SK-N-SH (cell line): Measurements from ENCODE around the gene TMPRSS2. TPM values are rescaled to one million over a fixed set of nuclear protein-coding genes. Genes with fewer than 3 reads are reported as not detected.

Experiments used
- CTCF ChIA-PET: fragments of 300-600, 350-600 bp; formaldehyde crosslinking; extraction: SDS; loops from one replicate; lab custom pipeline; 2021; lab: Yijun Ruan, JAX
- POLR2A ChIA-PET: fragments of 350-600 bp; sonication (Branson Sonifier 250); formaldehyde crosslinking; extraction: SDS; loops from one replicate; lab custom pipeline; 2020; ENCODE audit warnings: antibody characterized with exemption, inconsistent platforms; lab: Yijun Ruan, JAX
- DNase-seq: peaks from one replicate; pipeline ENCODE4 v3.0.0; 2012
- H2AFZ ChIP-seq: fragments of 200-600 bp; sonication (generic); 2 replicates; pipeline ENCODE4 v1.8.1; 2016; ENCODE audit warnings: antibody characterized with exemption, mild to moderate bottlenecking, low read depth
- H3F3A ChIP-seq: fragments of 200-600 bp; sonication (generic); replicated peaks from 2 replicates; pipeline ENCODE3; 2016; ENCODE audit warnings: antibody characterized with exemption, mild to moderate bottlenecking; ENCODE audit not compliant: insufficient read depth
- H3K27ac ChIP-seq, 2 experiments: fragments of 200-500 bp in 1 of 2; fragments of 200-600 bp in 1 of 2; sonication (Bioruptor generic) in 1 of 2; sonication (generic), shearing (Covaris generic) in 1 of 2; 2 replicates each; pipeline versions ENCODE4 v1.5.1 to v1.6.1; 2014 to 2016; ENCODE audit warnings: low read depth in 2 of 2, inconsistent platforms in 1 of 2, low read length in 1 of 2, mild to moderate bottlenecking in 1 of 2, mixed read lengths in 1 of 2
- H3K27me3 ChIP-seq: fragments of 200-600 bp; sonication (generic), shearing (Covaris generic); 2 replicates; pipeline ENCODE4 v1.6.1; 2016; ENCODE audit warnings: mixed run types; ENCODE audit not compliant: insufficient read depth
- H3K36me3 ChIP-seq, 2 experiments: fragments of 200-500 bp in 1 of 2; fragments of 200-600 bp in 1 of 2; sonication (Bioruptor generic) in 1 of 2; sonication (generic) in 1 of 2; replicated peaks in 1 of 2; 2 replicates each; pipeline versions ENCODE3 to v1.5.1; 2014 to 2016; ENCODE audit warnings: low read length in 1 of 2, mild to moderate bottlenecking in 1 of 2; ENCODE audit not compliant: insufficient read depth in 2 of 2, control insufficient read depth in 1 of 2
- H3K4me1 ChIP-seq, 2 experiments: fragments of 200-500 bp in 1 of 2; fragments of 200-600 bp in 1 of 2; sonication (Bioruptor generic) in 1 of 2; sonication (generic), shearing (Covaris generic) in 1 of 2; 2 replicates each; pipeline versions ENCODE4 v1.5.1 to v1.6.1; 2014 to 2016; ENCODE audit warnings: low read depth in 1 of 2, low read length in 1 of 2, mixed run types in 1 of 2; ENCODE audit not compliant: insufficient read depth in 2 of 2, control insufficient read depth in 1 of 2
- H3K4me2 ChIP-seq: fragments of 200-600 bp; sonication (generic), shearing (Covaris generic); 2 replicates; pipeline ENCODE4 v1.6.1; 2017; ENCODE audit warnings: mixed run types
- H3K4me3 ChIP-seq, 2 experiments: fragments of 200-500 bp in 1 of 2; fragments of 200-600 bp in 1 of 2; sonication (Bioruptor generic) in 1 of 2; sonication (generic), shearing (Covaris generic) in 1 of 2; 2 replicates each; pipeline versions ENCODE4 v1.5.1 to v1.8.1; 2014 to 2016; ENCODE audit warnings: low read depth in 2 of 2, inconsistent platforms in 1 of 2, low read length in 1 of 2, mild to moderate bottlenecking in 1 of 2, mixed read lengths in 1 of 2, moderate library complexity in 1 of 2
- H3K79me2 ChIP-seq: fragments of 200-600 bp; sonication (generic); 2 replicates; pipeline ENCODE4 v1.8.1; 2017; ENCODE audit warnings: mild to moderate bottlenecking; ENCODE audit not compliant: insufficient read depth
- H3K9ac ChIP-seq: fragments of 200-600 bp; sonication (generic); 2 replicates; pipeline ENCODE4 v1.6.1; 2017; ENCODE audit warnings: mixed run types
- H3K9me2 ChIP-seq: fragments of 200-600 bp; sonication (generic); 2 replicates; pipeline ENCODE4 v1.6.1; 2017; ENCODE audit warnings: mixed run types
- H3K9me3 ChIP-seq: fragments of 200-600 bp; sonication (generic); 2 replicates; pipeline ENCODE4 v1.6.1; 2017; ENCODE audit warnings: mixed run types, mild to moderate bottlenecking, moderate library complexity
- H4K20me1 ChIP-seq: fragments of 200-600 bp; sonication (generic); 2 replicates; pipeline ENCODE4 v1.6.1; 2017; ENCODE audit warnings: mild to moderate bottlenecking, mixed run types; ENCODE audit not compliant: insufficient read depth
- CHD2 ChIP-seq: fragments of 150-350 bp; IDR thresholded peaks from 2 replicates; pipeline ENCODE4 v1.6.1; 2018; ENCODE audit warnings: low read length; ENCODE audit not compliant: partially characterized antibody
- FOXJ3 ChIP-seq: sonication (generic); formaldehyde crosslinking; IDR thresholded peaks from 2 replicates; pipeline ENCODE4 v1.5.1; 2020; ENCODE audit warnings: mild to moderate bottlenecking, missing genetic modification reagents
- JUND ChIP-seq: IDR thresholded peaks from 2 replicates; pipeline ENCODE4 v1.4.0; 2012
- MEF2A ChIP-seq: IDR thresholded peaks from 2 replicates; pipeline ENCODE4 v1.4.0; 2012; ENCODE audit warnings: low read depth, borderline replicate concordance
- MXI1 ChIP-seq: IDR thresholded peaks from 2 replicates; pipeline ENCODE4 v1.6.1; 2012; ENCODE audit warnings: mild to moderate bottlenecking, low read depth, low read length, improper control_type of control experiment
- NFIC ChIP-seq: IDR thresholded peaks from 2 replicates; pipeline ENCODE4 v1.4.0; 2012; ENCODE audit warnings: borderline replicate concordance
- NRF1 ChIP-seq: IDR thresholded peaks from 2 replicates; pipeline ENCODE4 v1.6.1; 2012; ENCODE audit warnings: low read depth, mild to moderate bottlenecking, low read length
- PBX3 ChIP-seq: IDR thresholded peaks from 2 replicates; pipeline ENCODE4; 2012
- POLR2AphosphoS5 ChIP-seq: IDR thresholded peaks from 2 replicates; pipeline ENCODE4 v1.6.1; 2012; ENCODE audit warnings: low read depth, low read length
- RCOR1 ChIP-seq: fragments of 150-350 bp; IDR thresholded peaks from 2 replicates; pipeline ENCODE4 v1.6.1; 2017; ENCODE audit warnings: antibody characterized with exemption, low read length
- RFX5 ChIP-seq: IDR thresholded peaks from 2 replicates; pipeline ENCODE4 v1.6.1; 2012; ENCODE audit warnings: mild to moderate bottlenecking, improper control_type of control experiment, low read length
- SMC3 ChIP-seq: IDR thresholded peaks from 2 replicates; pipeline ENCODE4 v1.6.1; 2012; ENCODE audit warnings: low read depth, low read length, improper control_type of control experiment
- TCF12 ChIP-seq: IDR thresholded peaks from 2 replicates; pipeline ENCODE4 v1.4.0; 2012
- WGBS: methylation state at CpG from one replicate; pipeline ENCODE4 v1.1.6; 2017; ENCODE audit warnings: low lambda C conversion rate; 5-methylcytosine and 5-hydroxymethylcytosine counted together
- polyA plus RNA-seq, 3 experiments: library from polyadenylated mRNA; depleted of rRNA; stranded (reverse); fragments of >200 nt; gene quantifications; 2 replicates each; pipeline ENCODE4 v1.2.3, GENCODE V29; 2012

TMPRSS2 gene
- polyA plus RNA-seq, 1 of the 3 experiments (the other 2 are of a cell fraction) = not detected

- no peak overlapping the region for H3K4me3 ChIP-seq
- no peak for DNase-seq
- no peaks in the 10 kb centered on the region for H3K27me3 ChIP-seq
- H3K4me1 ChIP-seq = no peaks in the 10 kb centered on the region; a peak in 1 of 4 replicates
- H3K79me2 ChIP-seq = no peaks in the 10 kb centered on the region
- POLR2A ChIA-PET = no interaction called here
- no peak overlapping the region for H3K9ac ChIP-seq
- no peak overlapping the region for H3K4me2 ChIP-seq
- CTCF ChIA-PET = interaction anchor here (0.9 kb wide), 1 partner anchor 17 kb away, joined by 3 read pairs; no protein-coding TSS in a partner anchor
- H2AFZ ChIP-seq = no peak overlapping the region
- TF ChIP-seq FOXJ3 (CRISPR knock-in tag) (no peak), NFIC (no peak), JUND (no peak), RFX5 (no peak), CHD2 (no peak)
- 66% methylated on average over 7 of the region's 7 CpGs for WGBS
- no peak overlapping the region for H3K27ac ChIP-seq
- no peaks in the 10 kb centered on the region for H3K36me3 ChIP-seq
- no peaks in the 10 kb centered on the region for H4K20me1 ChIP-seq
- no peaks in the 10 kb centered on the region for H3K9me2 ChIP-seq
- no peaks in the 10 kb centered on the region for H3K9me3 ChIP-seq
- H3F3A ChIP-seq = peaks cover 4% of the 10 kb centered on the region
Observed at GRCh38 chr21:41443562-41443961, 64.4 kb downstream of the TMPRSS2 start.

- Histone ChIP-seq H4K20me1 (no peaks in the 10 kb centered on the region), H3K27ac (no peak overlapping the region), H3K4me1 (no peaks in the 10 kb centered on the region; a peak in 1 of 4 replicates), H3K79me2 (no peaks in the 10 kb centered on the region), H3K4me3 (no peak overlapping the region), H3K36me3 (no peaks in the 10 kb centered on the region), H3K9ac (no peak overlapping the region), H3K27me3 (no peaks in the 10 kb centered on the region), H2AFZ (no peak overlapping the region), H3F3A (peaks cover 4% of the 10 kb centered on the region), H3K9me3 (no peaks in the 10 kb centered on the region), H3K4me2 (no peak overlapping the region), H3K9me2 (no peaks in the 10 kb centered on the region)
- POLR2A ChIA-PET = no interaction called here
- TF ChIP-seq MXI1 (no peak), CHD2 (no peak), PBX3 (peak; percentile 27; the same call in 1 of the 2 replicates), NRF1 (no peak), RCOR1 (no peak), SMC3 (no peak), FOXJ3 (CRISPR knock-in tag) (no peak)
- WGBS = 86% methylated on average over 2 of the region's 2 CpGs
- CTCF ChIA-PET = no interaction called here
- DNase-seq = no peak
Observed at GRCh38 chr21:41442481-41443186, 65.3 kb downstream of the TMPRSS2 start.

- Histone ChIP-seq H3K4me2 (no peak overlapping the region), H3K27me3 (no peaks in the 10 kb centered on the region), H3K27ac (no peak overlapping the region), H4K20me1 (no peaks in the 10 kb centered on the region), H3K9ac (no peak overlapping the region), H3K9me2 (no peaks in the 10 kb centered on the region), H2AFZ (no peak overlapping the region), H3K9me3 (no peaks in the 10 kb centered on the region), H3F3A (peaks cover 4% of the 10 kb centered on the region), H3K79me2 (no peaks in the 10 kb centered on the region), H3K4me3 (no peak overlapping the region), H3K4me1 (no peaks in the 10 kb centered on the region; a peak in 1 of 4 replicates), H3K36me3 (no peaks in the 10 kb centered on the region)
- POLR2A ChIA-PET = no interaction called here
- no peak for TF ChIP-seq TCF12
- no peak for TF ChIP-seq JUND
- no peak for TF ChIP-seq POLR2AphosphoS5
- no peak for TF ChIP-seq NRF1
- no peak for TF ChIP-seq MEF2A
- CTCF ChIA-PET = no interaction called here
- 85% methylated on average over 13 of the region's 14 CpGs for WGBS
- no peak for DNase-seq
Observed at GRCh38 chr21:41441546-41441945, 66.4 kb downstream of the TMPRSS2 start.
